GM19438 (cell line): ENCODE data around the gene OR2AK2.

Experiments used
- ATAC-seq: cut with Tn5 transposase; IDR thresholded peaks from one replicate; pipeline ENCODE4 v1.9.1; 2021; ENCODE audit warnings: low read depth; ENCODE audit not compliant: unreplicated experiment

The OR2AK2 gene, protein sequence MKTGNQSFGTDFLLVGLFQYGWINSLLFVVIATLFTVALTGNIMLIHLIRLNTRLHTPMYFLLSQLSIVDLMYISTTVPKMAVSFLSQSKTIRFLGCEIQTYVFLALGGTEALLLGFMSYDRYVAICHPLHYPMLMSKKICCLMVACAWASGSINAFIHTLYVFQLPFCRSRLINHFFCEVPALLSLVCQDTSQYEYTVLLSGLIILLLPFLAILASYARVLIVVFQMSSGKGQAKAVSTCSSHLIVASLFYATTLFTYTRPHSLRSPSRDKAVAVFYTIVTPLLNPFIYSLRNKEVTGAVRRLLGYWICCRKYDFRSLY

DNA sequence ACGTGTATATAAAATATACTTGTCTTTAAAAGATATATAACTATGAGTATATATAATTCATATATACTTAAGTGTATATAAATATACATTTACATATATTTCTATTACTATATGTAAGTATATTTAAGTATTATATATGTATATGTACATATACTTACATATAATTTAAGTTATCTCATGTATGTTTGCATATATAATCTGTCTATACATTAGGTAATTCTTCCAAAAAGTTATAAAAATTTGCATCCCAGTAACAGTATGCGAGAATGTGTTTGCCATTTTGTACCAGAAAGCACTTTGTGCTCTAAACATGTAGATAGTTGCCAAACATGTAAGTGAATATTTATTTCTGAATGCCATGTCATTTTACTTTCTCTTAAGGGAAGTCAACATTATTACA, at the start of gene OR2AK2:
Gene OR2AK2, plus strand, starts transcription at position 301 of the 400 bp plus-strand sequence. CDS start 144 bp downstream, outside the sequence.
- ATAC-seq, result no peak

DNA sequence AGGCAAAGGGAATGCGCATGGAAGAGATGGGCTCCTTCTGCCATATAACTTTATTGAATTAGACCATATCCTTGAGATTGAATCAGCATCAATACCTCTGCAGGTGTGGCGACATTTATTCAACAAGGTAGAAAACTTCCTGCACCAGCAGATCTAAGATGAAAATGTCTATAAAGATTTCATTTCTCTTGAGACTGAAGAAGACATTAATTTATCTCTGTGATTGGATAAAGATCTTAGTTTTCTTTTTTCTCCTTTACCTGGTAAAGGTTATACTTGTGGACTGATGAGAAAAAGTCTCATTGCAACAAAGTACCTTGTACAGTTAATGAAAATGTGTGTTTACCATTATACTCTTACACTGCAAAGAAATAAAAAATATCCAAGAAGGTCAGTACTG, 45.1 kb upstream of the OR2AK2 start, which contains the start of gene OR2T8:
Gene OR2T8, plus strand, starts transcription at position 301 of the 400 bp plus-strand sequence. CDS start 766 bp downstream, outside the sequence.
- ATAC-seq, result no peak

DNA sequence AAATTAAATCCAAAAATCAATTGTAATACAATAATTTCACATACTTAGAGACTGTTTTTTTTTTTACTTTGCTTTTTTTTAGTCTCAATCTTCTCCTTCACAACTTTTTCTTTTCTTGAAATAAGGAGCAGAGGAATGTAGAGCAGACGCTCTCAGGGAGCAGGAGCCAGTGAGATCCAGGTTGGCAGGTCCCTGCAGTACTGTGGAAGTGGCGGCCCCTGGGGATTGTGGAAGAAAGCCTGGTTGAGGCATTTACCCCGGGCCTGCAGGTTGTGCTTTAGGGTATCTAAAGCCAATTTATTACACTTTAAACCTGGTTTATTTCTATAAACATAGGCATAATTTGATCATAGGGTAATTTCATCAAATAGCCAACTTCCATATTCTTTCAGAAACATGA, 41.1 kb upstream of the OR2AK2 start:
- ATAC-seq, result no peak

DNA sequence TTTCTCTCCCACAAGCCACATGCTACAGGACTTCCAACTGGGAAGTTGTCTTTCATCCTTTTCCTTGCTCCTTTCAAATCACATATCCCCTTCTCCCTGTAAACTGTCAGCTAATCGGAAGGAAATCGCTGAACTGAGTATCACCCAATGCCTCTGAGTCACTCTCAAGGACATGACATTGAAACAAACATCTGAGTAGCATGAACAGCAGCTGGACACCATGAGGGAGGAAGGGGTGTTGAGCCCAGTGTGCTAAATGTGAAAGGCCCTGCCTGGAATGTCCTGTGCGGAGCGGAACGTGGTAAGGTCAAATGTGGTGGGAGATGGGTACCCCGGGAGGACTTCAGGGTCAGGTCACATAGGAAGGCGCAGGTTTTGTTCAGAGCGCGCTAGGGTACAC, 40.2 kb upstream of the OR2AK2 start, which contains the start of gene OR2AJ1:
Gene OR2AJ1, plus strand, starts transcription at position 22 of the 400 bp plus-strand sequence. CDS start 8,880 bp downstream, outside the sequence.
- ATAC-seq, result no peak

DNA sequence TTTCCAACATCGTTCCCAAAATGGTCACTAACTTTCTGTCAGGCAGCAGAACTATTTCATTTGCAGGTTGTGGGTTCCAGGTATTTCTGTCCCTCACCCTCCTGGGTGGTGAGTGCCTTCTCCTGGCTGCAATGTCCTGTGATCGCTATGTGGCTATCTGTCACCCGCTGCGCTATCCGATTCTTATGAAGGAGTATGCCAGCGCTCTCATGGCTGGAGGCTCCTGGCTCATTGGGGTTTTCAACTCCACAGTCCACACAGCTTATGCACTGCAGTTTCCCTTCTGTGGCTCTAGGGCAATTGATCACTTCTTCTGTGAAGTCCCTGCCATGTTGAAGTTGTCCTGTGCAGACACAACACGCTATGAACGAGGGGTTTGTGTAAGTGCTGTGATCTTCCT, 31.0 kb upstream of the OR2AK2 start:
- no peak for ATAC-seq

DNA sequence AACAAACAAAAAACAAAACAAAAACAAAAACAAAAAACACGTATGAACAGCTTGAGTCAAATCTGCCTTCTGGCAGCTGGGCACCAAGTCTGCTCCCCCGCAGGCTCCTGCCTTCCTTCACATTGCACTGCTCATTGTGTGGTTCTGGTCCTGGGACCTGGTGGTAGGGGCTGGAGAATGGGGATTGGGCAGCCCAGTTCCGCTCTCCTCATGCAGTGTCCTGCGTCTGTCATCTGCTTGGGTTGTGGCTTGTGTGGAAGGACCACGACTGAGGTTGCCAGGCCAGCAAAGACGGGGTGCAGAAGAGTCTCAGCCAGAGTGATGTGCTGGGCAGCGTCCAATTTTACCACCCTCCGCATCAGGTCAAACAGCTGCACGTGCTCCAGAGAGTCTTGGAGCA, 29.3 kb upstream of the OR2AK2 start:
- ATAC-seq, result no peak

DNA sequence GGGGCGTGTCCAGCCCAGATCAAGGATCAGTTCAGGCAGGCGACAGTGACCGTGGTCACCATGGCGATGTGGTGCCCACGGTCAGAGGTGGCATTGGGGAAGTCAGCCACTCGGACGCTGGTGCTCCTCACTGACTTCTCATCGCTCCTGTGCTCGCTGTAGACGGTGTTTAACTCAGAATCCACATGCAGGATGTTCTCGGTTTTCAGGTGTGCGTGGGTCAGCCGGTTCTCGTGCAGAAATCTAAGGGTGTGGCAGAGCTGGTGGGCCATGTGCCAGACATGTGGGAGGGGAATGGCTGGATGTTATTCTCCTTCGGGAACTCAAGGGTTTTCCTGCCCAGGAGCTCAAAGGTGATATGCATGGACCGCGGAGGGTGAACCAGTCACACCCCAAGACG, 28.6 kb upstream of the OR2AK2 start:
- ATAC-seq, result no peak

DNA sequence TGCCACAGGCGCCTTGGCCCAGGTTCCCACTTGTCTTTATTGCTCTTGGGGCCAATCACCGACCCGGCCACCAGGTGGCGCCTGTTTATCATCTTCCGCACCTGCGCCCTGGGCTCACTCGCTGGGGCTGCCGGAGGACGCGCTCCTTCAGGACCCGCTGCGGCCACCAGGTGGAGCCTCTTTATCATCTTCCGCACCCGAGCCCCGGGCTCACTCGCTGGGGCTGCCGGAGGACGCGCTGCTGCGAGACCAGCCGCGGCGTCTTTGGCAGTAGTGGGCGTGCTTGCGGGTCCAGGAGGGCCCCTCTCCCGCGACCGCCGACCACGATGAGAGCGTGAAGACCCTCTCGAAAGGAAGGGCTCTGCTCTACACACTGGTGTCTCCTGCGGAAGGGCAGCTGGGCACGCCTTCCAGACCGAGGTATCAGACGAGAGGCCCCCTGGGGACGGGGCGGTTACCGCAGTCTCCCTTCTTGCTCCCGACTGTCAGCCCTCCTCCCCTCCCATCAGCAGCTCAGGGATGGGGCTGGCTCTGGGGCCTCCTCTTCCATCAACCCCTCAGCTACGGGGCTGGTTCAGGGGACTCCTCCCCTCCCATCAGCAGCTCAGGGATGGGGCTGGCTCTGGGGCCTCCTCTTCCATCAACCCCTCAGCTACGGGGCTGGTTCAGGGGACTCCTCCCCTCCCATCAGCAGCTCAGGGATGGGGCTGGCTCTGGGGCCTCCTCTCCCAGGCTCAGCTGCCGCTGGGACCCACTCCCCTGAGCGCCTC, 27.9 kb upstream of the OR2AK2 start:
- peak; percentile 100 for ATAC-seq

DNA sequence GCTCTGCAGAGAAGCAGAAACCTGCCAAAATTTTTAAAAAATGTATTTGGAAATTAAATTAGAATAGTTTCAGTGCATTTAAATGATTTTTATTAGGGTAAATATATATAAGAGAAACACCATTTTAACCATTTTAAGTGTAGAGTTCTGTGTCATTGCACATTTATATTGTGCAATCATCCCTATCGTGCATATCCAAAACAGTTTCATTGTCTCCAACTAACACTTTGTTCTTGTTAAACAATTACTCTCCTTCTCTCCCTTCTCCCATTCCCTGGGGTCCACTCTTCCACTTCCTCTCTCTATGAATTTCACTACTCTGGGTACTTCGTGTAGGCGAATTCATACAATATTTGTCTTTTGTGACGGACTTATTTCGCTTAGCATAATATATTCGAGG, 22.4 kb upstream of the OR2AK2 start:
- ATAC-seq, result no peak

DNA sequence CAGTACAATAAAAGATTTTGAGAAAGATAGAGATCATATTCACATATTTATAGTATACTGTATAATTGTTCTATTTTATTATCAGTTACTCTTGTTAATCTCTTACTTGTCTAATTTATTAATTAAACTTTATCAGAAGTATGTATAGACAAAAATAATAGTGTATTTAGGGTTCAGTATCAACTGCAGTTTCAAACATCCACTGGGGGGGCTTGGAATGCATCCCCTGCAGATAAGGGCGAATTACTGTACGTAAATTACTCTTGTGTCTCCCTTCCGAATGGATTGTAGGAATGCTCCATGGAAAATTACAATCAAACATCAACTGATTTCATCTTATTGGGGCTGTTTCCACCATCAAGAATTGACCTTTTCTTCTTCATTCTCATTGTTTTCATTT, 16.5 kb upstream of the OR2AK2 start, which contains the start of gene OR2L8:
Gene OR2L8, plus strand, starts transcription at position 301 of the 400 bp plus-strand sequence. Its CDS starts 0 bp downstream, at position 301.
- ATAC-seq, result no peak

DNA sequence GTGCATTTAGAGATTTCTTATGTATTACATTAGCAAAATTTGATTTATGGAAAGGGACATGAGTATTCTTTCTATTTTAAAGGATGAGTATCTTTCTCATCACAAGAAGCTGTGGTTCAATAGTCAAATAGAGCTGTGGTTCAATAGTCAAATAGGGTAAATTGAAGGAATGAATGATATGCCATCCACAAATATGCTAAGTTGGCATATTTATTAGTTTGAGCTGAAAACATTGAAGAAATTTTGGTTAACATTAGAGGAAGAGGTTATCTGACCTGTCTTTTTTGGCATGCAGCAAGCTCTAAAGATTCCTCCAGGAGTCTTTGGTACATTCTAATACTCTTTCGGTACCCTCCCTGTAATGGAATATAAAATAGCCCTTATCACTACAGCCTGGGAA, 11.6 kb upstream of the OR2AK2 start:
- no peak for ATAC-seq

DNA sequence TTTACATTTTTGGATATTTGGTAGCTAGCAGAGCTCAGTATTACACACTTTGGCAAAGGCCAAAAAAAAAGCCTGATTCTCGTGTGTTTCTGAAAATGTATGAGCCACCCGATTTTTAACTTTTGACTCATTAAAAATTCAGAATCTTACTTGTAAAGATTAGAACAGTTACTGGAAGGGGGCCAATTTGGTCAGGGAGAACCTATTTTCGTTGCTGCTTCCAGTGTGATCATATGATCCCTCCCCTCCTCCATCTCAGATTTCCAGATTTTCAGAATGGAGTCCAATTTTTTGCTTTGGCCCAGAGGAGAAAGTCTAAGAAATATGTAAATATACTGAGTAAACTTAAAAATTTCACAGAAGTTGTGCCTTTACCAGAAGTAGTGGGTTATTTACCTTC, 3.2 kb upstream of the OR2AK2 start:
- ATAC-seq, result no peak

DNA sequence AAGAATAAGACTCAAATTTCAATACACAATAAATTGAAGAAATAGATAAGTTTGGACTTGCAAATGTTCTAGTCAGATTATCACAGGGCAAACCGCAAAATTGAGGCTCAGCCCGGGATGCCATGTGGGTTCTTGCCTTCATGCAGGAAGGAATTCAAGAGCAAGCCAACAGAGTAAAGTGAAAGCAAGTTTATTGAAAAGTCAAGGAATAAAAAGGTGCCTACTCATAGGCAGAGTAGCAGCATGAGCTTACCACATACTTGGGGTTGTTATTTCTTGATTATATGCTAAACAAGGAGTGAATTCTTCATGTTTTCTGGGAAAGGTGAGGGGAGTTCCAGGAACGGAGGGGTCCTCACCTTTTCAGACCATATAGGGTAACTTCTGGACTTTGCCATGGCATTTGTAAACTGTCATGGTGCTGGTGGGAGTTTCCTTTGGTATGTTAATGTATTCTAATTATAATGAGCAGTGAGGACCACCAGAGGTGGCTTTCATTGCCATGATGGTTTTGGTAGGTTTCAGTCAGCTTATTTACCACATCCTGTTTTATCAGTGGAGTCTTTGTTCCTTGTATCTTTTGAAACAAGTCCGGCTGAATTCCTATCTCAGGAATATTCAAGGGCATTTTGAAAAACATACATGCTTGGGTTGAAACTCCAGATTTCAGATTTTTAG, 2.0 kb upstream of the OR2AK2 start:
- no peak for ATAC-seq

DNA sequence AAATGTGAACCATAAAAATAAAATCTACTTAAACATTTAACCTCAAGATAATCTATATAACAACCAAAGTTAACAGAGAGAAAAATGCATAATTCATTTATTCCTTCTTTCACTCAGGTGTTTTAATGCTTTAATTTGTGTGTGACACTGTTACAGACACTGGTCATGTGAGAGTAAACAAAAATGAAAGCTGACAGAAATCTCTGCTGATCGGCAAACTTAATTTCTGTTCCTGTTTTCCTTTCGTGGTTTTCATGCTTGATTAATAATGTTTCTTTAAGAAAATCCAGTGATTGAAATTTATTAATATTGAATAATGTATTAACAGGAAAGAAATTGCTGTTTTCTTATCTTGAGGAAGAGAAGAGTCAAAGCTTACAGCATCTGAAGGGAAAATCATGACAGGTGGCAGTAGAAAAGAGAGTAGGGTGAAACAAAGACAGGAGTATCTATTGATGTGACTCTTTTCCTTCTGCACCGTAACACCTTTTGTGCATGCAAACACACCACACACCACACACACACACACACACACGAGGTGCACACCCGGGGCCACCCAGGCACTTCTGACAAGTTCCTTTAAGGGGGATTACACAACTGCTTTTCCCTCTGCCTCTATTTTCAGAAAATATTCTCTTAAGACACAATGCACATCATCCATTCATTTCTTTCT, 1.6 kb downstream of the OR2AK2 start:
- ATAC-seq, result peak; percentile 72

DNA sequence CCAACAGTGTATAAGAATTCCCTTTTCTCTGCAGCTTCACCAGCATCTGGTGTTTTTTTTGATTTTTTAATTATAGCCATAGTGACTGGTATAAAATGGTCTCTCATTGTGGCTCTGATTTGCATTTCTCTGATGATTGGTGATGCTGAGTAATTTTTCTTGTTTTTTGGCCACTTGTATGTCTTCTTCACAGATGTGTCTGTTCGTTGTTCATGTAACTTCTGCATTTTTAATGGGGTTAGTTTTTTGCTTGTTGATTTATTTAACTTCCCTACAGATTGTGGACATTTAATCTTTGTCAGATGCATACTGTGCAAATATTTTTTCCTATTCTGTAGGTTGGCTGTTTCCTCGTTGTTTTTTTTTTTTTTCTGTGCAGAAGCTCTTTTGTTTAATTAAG, 28.0 kb downstream of the OR2AK2 start:
- ATAC-seq, result no peak

DNA sequence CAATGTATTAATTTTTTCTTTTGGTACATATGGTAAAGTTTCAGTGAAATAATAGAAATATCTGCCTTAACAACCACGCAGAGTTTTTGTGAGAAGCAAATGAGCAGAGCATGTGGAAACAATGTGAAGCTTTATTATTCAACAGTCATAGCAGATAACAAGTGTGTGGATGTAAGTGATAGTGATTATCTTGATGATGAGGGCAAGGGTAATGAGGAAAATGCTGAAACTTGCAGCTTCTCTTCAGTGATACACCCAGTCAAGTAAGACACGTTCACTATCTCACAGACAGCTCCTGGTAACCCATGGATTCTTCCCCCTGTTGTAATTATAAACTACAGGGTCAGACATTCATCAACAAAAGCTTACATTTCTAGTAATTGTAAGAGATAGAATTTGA, 33.8 kb downstream of the OR2AK2 start:
- ATAC-seq, result no peak

DNA sequence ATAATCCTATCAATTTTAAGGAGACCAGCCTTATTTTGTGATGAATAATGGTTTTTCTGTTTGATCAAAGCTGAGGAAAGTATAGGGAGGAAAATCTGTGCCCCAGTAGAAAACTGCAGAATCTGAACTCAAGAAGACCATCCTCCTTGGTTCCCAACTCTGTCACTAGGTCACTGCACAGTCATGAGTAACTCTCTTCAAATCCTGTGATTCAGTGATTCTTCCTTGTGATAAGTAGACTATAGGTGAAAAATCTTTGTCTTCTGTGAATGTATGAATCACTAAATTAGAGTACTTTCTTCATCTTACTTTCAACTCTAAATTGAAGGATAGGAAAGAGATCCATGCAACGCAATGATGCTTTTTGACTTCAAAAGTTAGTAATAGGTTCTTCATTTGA, 35.1 kb downstream of the OR2AK2 start:
- no peak for ATAC-seq

DNA sequence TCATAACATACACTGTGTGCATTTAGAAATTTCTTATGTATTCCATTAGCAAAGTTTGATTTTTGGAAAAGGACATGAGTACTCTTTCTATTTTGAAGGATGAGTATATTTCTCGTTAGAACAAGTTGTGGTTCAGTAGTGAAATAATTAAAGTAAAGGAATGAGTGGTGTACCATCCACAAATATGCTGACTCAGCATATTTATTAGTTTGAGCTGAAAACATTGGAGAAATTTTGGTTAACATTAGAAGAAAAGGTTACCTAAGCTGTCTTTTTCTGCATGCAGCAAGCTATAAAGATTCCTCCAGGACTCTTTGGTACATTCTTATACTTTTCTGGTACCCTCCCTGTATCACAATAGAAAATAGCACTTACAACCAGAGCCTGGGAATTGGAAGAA, 42.7 kb downstream of the OR2AK2 start:
- ATAC-seq, result no peak

DNA sequence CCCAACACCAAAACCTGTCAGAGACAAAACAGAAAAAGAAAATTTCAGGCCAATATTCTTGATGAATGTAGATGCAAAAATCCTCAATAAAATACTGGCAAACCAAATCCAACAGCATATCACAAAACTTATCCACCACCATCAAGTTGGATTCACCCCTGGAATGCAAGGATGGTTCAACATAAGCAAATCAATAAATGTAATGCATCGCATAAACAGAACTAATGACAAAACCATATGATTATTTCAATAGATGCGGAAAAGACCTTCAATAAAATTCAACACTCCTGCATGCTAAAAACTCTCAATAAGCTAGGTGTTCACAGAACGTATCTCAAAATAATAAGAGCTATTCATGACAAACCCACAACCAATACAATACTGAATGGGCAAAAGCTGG, 44.6 kb downstream of the OR2AK2 start:
- no peak for ATAC-seq

DNA sequence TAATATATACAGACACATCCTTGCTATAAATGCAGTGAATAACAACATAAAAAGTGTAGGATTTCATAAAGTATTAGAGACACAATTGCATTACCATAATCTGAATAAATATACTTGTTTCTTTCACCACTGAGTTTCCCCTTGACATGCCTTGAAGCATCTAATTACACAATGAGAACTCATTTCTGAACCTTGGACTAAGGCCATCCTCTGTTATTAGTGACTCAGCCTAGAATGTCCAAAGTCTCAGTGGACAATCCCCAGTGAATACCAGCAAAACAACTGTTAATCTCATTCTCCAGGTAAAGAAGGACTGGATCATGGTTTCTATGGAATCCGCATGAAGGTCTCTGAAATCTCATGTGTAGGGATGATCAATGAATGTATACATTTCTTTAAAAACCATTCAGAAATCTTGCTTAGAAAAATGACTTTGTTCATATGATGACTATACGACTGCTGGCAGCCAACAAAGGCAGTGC, 48.2 kb downstream of the OR2AK2 start, which contains the start of gene OR2L5:
Gene OR2L5, plus strand, starts transcription at position 432 of the 482 bp plus-strand sequence. CDS start 8,288 bp downstream, outside the sequence.
- no peak for ATAC-seq
